DMS 273 treated with DMSO at 0.1 percent for 48 hours (cell line): Measurements from ENCODE around the gene PARN.
"Not testable (repeated sequence)": the region's sequence is repeated elsewhere in the genome, so short reads cannot be mapped to it uniquely, and the experiment has no call there.

Experiments used
- DNase-seq: peaks from one replicate; lab custom pipeline; 2025; lab: John Stamatoyannopoulos, UW

Gene PARN

GRCh38 chr16:14437426-14437825 lies 192.6 kb downstream of the PARN start:
- DNase-seq: no peak

- no peak for DNase-seq
Measured at GRCh38 chr16:14436401-14436955, 193.6 kb downstream of the PARN start.

GRCh38 chr16:14434860-14435259 lies 195.2 kb downstream of the PARN start:
- DNase-seq: no peak

GRCh38 chr16:14428971-14429637 lies 201.0 kb downstream of the PARN start:
- not testable (repeated sequence) for DNase-seq

GRCh38 chr16:14428043-14428442 lies 202.0 kb downstream of the PARN start:
- DNase-seq: no peak

- DNase-seq: no peak
Measured at GRCh38 chr16:14427371-14427948, 202.6 kb downstream of the PARN start.

- DNase-seq: no peak
Measured at GRCh38 chr16:14424595-14424994, 205.5 kb downstream of the PARN start.

- no peak for DNase-seq
Measured at GRCh38 chr16:14423344-14423743, 206.7 kb downstream of the PARN start.

- DNase-seq: no peak
Measured at GRCh38 chr16:14420721-14421488, 209.2 kb downstream of the PARN start.

- not testable (repeated sequence) for DNase-seq
Measured at GRCh38 chr16:14420243-14420642, 209.8 kb downstream of the PARN start.

GRCh38 chr16:14419817-14420216 lies 210.2 kb downstream of the PARN start:
- no peak for DNase-seq

- DNase-seq: no peak
Measured at GRCh38 chr16:14418795-14419225, 211.2 kb downstream of the PARN start.

GRCh38 chr16:14416184-14416583 lies 213.9 kb downstream of the PARN start:
- no peak for DNase-seq

GRCh38 chr16:14415291-14415690 lies 214.8 kb downstream of the PARN start:
- no peak for DNase-seq

- DNase-seq: no peak
Measured at GRCh38 chr16:14409563-14409962, 220.5 kb downstream of the PARN start.

- no peak for DNase-seq
Measured at GRCh38 chr16:14407786-14408399, 222.2 kb downstream of the PARN start.

- no peak for DNase-seq
Measured at GRCh38 chr16:14405611-14406537, 224.2 kb downstream of the PARN start.

- DNase-seq: not testable (repeated sequence)
Measured at GRCh38 chr16:14403001-14403389, 227.1 kb downstream of the PARN start.

- DNase-seq: not testable (repeated sequence)
Measured at GRCh38 chr16:14402114-14403000, 227.7 kb downstream of the PARN start.

GRCh38 chr16:14401711-14402061 lies 228.4 kb downstream of the PARN start:
- not testable (repeated sequence) for DNase-seq
